ENCODE measurements around the gene KDM4B.

KDM4B gene

DNA sequence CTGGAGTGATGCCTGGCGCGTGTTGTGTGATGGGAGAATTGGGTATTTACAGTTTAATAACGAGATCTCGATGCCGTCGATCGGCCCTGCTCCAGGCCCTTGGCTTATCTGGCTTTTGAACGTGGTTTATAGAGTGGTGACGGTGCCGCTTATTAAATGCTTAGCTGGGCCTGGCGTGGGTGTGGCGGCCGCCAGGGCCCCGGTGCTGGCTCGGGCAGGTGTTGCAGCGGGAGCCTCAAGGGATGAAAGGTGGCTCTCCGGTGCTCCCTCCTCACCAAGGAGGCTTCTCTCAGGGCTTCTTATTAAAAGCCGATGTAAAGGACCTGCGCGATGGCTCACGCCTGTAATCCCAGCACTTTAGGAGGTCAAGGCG, 173.8 kb downstream of the KDM4B start:
- no peak for DNase-seq

DNA sequence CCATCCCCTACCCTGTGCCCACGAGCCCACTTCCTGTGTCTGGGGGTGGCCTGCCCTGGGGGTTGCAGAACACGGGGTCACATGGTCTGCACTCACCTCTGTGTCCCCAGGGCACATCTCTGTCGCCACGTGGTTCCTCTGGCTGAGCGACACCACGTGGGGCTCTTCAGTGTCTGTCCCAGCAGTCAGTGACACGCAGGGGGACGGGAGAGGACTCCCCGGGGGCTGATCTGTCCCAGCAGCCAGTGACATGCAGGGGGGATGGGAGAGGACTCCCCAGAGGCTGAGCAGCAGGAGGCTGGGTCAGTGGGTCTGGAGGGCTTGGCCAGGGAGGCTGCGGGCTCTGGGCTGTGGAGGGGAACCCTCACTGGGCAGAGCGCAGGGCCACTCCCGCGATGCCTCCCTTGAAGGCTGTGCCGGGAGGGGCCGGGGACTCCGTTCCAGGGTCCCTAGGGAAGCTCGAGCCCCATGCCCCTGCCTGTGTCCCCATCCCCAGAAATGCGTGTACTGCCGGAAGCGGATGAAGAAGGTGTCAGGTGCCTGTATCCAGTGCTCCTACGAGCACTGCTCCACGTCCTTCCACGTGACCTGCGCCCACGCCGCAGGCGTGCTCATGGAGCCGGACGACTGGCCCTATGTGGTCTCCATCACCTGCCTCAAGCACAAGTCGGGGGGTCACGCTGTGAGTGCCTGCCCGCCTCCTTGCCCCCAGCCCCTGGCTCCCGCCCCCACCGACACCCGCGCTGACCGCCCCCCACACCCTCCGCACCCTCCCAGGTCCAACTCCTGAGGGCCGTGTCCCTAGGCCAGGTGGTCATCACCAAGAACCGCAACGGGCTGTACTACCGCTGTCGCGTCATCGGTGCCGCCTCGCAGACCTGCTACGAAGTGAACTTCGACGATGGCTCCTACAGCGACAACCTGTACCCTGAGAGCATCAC, 174.8 kb downstream of the KDM4B start:
- no peak for DNase-seq

GRCh38 chr19:5144545-5145179, 175.7 kb downstream of the KDM4B start:
- no peak for DNase-seq

DNA sequence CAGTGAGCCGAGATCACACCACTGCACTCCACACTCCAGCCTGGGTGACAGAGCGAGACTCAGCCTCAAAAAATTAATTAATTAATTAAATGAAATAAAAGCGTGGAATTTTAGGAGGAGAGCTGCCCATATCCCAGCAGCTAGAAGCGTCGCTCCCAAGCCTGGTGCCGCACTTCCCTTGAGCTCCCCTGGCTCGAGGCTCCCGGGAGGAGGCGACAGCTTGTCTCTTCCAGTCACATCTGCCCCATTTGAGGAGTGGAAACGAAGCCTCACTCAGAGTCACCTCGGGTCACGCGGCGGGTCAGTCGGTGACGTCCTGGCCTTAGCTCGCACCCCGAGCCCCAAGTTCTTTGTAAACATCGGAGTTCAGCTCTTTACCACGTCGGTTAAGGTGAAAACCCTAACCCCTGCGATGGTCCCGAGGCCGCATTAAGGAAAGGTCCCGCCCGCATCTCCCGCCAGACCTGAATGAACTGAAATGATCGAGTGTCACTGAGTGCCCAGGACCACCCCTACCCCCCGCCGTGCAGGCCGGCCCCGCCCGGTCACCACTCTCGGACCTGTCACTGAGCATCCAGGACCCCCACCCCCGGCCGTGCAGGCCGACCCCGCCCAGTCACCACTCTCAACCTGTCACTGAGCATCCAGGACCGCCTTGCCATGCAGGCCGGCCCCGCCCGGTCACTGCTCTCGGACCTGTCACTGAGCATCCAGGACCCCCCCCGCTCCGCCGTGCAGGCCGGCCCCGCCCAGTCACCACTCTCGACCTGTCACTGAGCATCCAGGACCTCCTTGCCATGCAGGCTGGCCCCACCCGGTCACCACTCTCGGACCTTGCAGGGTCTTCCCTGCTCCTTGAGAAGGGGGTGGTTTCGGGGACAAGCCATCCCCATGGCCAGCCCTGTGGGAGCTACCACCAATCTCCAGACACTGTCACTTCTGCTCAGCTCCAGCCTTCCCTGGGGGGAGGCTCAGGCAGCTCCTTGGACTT, 176.9 kb downstream of the KDM4B start:
- DNase-seq = no peak

- DNase-seq = no peak
Observed at GRCh38 chr19:5147074-5147977, 178.4 kb downstream of the KDM4B start.

DNA sequence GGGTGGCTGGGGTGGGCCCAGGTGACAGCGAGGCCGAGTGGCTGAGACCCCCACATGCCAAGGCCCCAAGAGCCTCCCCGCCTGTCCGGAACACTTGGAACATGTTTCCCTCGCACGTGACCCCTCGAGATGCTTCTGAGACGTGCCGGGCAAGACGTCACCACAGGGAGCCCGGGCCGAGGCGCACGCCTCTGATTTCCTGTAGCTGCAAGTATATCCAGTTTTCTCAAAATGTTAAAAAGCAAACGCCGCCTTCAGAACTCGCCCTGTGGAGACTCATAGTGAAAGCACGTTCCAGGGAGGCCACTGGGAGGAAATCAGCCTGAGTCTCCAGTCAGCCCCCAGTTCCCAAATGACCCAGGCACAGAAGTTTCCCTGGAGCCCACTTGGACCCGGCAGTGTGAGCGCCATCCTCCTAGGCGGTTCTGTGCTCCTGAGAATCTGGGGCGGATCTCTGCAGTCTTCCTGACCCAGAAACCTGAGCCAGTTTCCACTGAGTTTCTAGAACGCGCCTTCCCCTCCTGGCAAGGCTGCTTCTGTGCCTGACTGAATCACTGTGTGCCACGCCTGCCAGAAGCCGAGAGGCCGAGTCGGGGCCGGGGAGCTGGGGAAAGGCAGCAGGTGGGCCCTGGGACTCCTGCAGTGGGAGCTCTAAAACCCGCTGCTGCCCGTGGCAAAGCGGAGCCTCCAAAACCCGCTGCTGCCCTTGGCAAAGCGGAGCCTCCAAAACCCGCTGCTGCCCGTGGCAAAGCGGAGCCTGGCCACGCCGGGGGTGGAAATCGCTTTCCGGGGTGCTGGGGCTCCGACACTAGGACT, 179.3 kb downstream of the KDM4B start:
- DNase-seq = no peak

DNA sequence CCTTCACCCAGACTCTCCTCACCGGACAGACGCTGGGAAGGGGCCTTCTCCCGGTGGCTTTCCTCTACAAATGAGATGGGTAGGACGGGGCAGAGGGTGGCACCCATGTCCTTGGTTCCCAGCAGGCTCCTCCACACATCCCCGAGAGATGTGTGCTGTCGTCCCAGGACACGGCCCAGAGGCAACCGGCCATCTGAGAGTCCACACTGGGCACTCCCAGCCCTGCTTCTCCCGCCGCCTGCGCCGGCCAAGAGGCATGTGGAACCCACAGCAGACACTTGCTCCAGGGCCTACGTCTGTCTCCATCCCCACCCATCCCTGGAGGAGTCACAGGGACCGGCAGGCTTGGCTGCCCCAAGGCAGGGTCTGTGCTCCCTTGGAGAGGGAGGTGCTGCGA, 179.9 kb downstream of the KDM4B start:
- no peak for DNase-seq

GRCh38 chr19:5149508-5149907, 180.6 kb downstream of the KDM4B start:
- no peak for DNase-seq

DNA sequence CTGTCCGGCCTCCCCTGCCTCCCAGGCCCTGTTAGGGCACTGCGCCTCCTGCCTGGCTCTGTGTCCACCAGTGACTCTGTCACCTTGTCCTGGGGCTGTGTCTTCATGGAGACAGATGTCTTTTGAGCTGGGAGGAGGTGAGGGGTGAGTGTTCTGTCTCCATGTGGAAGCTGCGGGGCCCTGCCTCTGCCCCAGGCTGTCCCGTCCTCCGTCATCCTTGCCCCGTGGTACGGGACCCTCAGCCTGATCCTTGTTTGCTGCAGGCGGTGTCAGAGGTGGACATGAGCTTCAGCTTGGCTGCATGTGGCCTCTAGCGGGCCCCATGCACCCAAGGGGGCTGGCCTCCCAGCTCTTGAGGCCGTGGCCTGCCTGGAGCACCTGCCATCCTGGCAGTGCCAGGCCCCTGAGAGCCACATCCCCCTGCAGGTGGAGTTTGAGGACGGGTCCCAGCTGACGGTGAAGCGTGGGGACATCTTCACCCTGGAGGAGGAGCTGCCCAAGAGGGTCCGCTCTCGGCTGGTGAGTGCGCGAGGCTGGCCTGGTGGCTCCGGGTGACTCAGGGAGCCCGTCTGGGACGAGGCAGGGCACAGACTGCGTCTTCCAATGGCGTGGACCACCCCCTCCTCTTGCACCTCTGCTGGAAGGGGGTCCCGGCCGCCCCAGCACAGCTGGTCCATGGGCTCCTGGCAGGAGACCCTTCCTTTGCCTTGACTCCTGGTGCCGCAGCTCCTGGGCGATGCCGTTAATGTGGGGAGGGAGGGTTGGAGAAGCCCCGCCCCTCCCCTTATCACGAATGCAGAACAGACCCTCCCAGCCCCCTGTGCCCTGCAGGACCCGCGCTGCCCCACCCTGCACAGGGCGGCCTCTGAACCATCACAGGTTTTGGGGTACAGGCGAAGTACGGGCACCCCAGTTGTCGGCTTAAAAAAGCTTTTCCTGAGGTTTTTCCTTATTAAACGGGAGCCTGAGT, 181.3 kb downstream of the KDM4B start:
- no peak for DNase-seq

DNA sequence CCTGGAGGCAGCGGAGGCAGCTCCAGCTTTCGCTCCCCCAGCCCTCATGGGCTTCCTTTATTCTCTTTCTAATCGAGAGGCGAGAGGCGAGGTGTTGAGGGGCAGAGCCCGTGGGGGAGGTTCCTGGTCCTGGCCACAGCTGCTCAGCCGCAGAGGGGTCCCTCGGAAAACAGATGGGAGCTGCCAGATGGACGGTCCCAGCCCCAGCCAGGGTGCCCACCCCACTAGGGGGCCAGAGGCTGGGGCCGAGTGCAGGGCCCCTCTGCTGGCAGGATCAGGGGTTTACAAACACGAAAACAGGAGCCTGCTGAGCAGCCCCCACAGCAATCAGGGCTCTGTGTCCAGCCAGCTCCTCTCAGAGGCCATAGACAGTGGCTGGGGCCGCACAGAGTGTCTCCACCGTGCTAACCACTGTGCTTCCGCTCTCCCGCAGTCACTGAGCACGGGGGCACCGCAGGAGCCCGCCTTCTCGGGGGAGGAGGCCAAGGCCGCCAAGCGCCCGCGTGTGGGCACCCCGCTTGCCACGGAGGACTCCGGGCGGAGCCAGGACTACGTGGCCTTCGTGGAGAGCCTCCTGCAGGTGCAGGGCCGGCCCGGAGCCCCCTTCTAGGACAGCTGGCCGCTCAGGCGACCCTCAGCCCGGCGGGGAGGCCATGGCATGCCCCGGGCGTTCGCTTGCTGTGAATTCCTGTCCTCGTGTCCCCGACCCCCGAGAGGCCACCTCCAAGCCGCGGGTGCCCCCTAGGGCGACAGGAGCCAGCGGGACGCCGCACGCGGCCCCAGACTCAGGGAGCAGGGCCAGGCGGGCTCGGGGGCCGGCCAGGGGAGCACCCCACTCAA, 182.2 kb downstream of the KDM4B start:
- DNase-seq = no peak

GRCh38 chr19:5152013-5152763, 183.3 kb downstream of the KDM4B start:
- no peak for DNase-seq

- DNase-seq = no peak
Observed at GRCh38 chr19:5152767-5153532, 184.0 kb downstream of the KDM4B start.

DNA sequence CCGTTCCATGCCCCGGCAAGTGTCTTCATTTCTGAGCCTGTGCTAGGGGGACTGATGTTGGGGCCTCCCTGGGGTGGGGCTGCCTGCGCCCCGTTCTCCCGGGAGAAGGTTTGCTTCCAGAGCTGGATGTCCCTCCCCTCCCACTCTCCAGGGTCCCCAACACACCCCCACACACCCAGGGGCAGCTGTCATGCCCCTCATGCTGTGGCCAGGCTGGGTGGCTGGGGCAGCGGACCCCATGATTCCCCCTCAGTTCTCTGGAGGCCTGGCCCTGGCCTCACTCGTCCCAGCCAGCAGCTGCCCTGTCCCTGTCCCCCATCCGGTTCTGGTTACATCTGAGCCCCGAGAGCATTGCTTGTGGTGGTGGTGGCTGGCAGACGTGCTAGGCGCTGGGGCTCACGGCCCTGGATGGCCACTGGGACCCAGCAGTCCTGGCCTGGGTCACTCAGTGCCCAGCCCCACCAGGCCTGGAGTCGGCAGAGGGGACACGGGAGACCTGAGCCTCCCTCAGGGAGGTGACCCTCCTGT, 184.8 kb downstream of the KDM4B start:
- DNase-seq = no peak

- DNase-seq = no peak
Observed at GRCh38 chr19:5154129-5154798, 185.4 kb downstream of the KDM4B start.

DNA sequence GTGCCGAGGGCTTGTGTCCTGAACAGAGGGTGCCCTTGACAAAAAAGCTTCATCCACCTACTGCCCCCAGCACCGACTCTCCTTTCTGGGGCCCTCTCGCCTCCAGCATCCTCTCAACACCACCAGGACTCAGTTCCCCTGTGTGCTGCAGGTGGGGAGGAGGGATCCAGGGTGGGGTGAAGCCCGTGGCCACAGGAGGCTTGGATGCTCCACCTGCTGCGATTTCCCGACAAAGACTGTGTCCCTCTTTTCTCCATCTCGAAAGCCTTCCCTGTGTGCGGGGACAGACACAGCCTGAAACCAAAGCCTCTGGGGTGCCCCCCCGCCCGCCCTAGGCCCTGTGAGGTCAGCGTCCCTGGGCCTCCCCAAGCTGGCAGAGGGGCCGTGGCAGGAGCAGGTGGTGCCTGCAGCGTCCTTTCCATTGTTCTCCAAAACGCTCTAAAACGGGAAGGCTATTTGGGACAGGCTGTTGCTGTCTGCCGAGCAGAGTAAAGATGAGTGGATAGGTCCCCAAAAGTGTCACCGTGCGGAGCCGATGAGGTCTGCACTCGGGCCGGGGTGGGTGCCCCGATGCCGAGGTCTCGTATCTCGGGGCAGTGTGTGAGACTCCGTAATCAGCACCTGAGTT, 186.0 kb downstream of the KDM4B start:
- DNase-seq = no peak

GRCh38 chr19:5155586-5156210, 186.8 kb downstream of the KDM4B start:
- DNase-seq = no peak
